ENCODE measurements around the gene SETD4.

SETD4 gene

DNA sequence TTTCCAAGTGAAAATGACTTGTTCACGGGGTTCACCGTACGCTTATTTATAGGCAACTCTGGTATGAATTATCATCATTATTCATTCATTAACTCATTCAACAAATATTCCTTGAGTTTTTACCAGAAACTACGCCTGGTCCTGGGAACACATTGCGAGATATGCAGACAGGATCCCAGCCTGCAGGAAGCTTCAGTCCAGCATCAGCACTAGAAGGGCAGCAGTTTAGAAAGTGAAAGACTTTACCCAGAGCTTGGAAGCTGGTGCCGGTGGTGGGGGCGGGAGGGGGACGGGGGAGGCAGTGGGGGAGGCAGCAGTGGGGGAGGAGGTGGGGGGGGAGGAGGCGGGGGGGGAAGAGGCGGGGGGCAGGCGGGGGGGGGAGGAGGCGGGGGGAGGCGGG, 55.9 kb downstream of the SETD4 start:
- no peak for DNase-seq

- no peak for DNase-seq
These were observed 56.5 kb downstream of the SETD4 start for GRCh38 chr21:36003776-36004175.

GRCh38 chr21:35996217-35996616, 64.1 kb downstream of the SETD4 start:
- DNase-seq = no peak

GRCh38 chr21:35995522-35996088, 64.7 kb downstream of the SETD4 start:
- DNase-seq = no peak

GRCh38 chr21:35994613-35995012, 65.7 kb downstream of the SETD4 start:
- DNase-seq = no peak

GRCh38 chr21:35993875-35994490, 66.3 kb downstream of the SETD4 start:
- DNase-seq = no peak

- DNase-seq = no peak
These were observed 69.2 kb downstream of the SETD4 start for GRCh38 chr21:35991131-35991530.

DNA sequence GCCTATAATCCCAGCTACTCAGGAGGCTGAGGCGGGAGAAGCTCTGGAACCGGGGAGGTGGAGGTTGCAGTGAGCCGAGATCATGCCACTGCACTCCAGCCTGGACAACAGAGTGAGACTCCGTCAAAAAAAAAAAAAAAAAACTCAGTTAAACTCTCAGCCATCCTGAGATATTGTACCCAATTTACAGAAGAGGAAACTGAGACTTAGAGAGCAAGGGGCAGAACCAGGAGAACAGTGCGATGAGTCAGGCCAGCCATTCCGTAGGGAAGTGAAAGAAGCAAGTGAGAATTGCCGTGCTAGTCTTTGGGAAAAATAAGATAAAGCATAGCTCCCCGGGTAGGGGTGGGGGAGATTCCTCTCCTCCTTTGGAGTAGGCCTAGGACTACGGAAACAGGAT, 69.7 kb downstream of the SETD4 start:
- no peak for DNase-seq

DNA sequence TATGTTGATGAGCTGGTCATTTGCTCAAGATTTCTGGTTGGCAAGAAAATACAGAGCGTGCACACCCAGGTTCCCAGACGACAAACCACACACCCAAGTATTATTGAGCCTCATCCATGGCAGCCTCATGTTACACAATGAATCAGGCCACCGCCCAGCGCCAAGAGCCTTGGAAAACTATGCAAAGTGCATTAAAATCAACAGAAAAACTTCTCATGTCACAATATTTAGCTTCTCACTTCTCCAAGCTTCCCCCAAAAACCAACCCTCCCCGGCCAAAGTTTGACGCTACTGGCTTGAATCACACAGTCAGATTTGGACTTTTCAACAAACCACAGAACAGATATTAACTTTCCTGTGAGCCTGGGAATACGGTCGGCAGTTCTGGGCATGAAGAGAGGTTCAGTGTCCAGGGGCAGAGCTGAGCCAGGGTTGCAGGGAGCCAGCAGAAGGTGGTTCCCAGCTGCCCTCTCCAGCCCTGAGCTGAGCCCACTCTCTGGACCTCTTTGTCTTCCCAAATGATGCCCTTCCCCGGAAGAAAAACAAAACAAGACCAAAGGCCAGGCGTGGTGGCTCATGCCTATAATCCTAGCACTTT, 71.1 kb downstream of the SETD4 start:
- no peak for DNase-seq

DNA sequence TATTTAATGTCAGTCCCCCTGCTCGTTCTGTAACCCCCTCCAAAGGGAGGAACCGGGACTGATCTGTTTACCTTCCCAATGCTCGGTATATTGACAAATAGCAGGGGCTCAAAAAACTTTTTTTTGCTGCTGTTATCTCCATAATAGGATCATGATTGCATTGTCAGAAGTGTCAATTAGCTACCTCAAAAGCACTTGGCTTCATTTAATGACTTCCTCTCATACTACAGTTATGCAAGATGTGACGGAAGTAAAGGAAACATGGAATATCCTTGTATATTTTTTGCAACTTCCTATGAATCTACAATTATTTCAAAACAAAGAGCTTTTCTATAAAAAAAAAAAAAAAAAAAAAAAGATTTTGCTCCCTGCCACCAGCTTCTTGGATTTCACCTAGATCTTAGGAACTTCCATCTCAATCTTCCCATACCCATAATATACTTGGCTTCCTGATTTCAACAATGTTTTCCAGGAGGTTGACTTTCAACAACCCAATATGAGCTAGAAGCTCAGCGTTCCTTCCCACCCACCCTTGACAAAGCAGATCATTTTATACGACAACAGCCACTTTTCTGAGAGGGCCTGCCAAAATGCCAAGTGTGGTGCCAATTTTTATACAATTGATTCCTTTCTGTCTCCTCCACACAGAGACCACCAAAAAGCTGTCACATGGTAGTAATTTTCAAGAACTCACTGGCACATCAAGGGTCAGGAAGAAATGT, 71.7 kb downstream of the SETD4 start:
- no peak for DNase-seq

- DNase-seq = no peak
These were observed 72.9 kb downstream of the SETD4 start for GRCh38 chr21:35987475-35987874.

DNA sequence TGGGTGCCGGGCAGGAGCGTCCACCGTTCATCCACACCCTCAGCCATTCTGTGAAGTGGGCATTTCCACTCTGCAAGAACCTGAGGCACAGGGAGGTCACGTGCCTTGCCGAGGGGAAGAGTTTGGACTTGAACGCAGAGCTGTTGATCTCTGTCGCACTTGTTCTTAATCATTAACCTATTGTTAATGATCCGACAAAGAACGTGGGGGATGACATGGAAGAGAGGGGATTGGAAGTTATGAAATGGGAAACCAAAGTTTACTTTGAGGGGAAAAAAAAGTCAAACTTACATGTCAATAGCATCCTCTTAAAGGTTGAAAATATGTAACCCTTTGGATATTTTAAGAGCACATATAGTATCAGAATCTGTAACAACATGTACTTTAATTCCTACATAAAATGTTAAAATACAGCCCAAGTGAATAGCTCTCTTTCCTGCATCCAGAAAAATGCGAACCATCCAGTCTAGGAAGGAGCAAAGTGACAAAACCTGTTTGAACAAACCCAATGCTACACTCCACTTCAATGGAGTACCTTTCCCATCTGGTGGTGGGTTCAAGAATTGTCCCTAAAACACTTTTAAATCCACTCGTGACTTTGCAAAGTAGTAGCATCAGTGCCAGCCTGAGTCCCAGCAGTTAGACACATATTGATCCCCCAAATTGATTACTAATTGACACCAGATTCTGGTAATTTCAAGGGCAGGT, 75.5 kb downstream of the SETD4 start:
- no peak for DNase-seq

Data from activated CD4-positive, alpha-beta T cell treated with anti-CD3 and anti-CD28 coated beads, Interleukin-2, amount 50 U/mL, for 1 hour (primary cell).